A549 (cell line): ENCODE measurements around the gene AAGAB. TPM values are rescaled to one million over a fixed set of nuclear protein-coding genes. Genes with fewer than 3 reads are reported as not detected.
"Not testable (repeated sequence)": the region's sequence is repeated elsewhere in the genome, so short reads cannot be mapped to it uniquely, and the experiment has no call there.

Experiments used
- ATAC-seq, 2 experiments: fragments of 200-7000 bp in 1 of 2; fragments of >200 bp in 1 of 2; cut with Nextera tagmentation in 1 of 2; cut with Tn5 transposase in 1 of 2; 3 replicates each; pipeline versions ENCODE4 v1.8.0 to v1.9.1; 2018 to 2020; ENCODE audit warnings: mild to moderate bottlenecking in 1 of 2, moderate library complexity in 1 of 2
- CTCF ChIA-PET: fragments of 300-600 bp; sonication (Branson Sonifier 250); formaldehyde crosslinking; extraction: SDS; loops from one replicate; lab custom pipeline; 2021; ENCODE audit warnings: antibody characterized with exemption, inconsistent platforms; lab: Yijun Ruan, JAX
- POLR2A ChIA-PET: fragments of 350-600 bp; formaldehyde crosslinking; extraction: SDS; loops from one replicate; lab custom pipeline; 2021; ENCODE audit warnings: antibody characterized with exemption, inconsistent platforms; lab: Yijun Ruan, JAX
- DNase-seq, 2 experiments: peaks; one replicate each; pipeline versions ENCODE4 v3.0.0 to v3.0.0-alpha.2; 2011 to 2016; ENCODE audit warnings: low read depth in 1 of 2, low spot score in 1 of 2
- FAIRE-seq: peaks from 2 replicates; lab custom pipeline; 2011; peaks lifted over from hg19 to GRCh38; lab: Jason Lieb, UNC
- H3K27ac ChIP-seq, 2 experiments: fragments of >200 bp; sonication (Bioruptor Twin); formaldehyde crosslinking; 3 replicates each; pipeline ENCODE4 v1.5.1; 2016 to 2017
- H3K4me1 ChIP-seq: fragments of >200 bp; sonication (Bioruptor Twin); formaldehyde crosslinking; 3 replicates; pipeline ENCODE4 v1.6.1; 2016
- H3K4me2 ChIP-seq: fragments of >200 bp; sonication (Bioruptor Twin); formaldehyde crosslinking; 3 replicates; pipeline ENCODE4 v1.6.1; 2016
- H3K4me3 ChIP-seq: fragments of >200 bp; sonication (Bioruptor Twin); formaldehyde crosslinking; 3 replicates; pipeline ENCODE4 v1.5.1; 2016
- H3K9me3 ChIP-seq: fragments of >200 bp; sonication (Bioruptor Twin); formaldehyde crosslinking; 3 replicates; pipeline ENCODE4 v1.6.1; 2016
- BHLHE40 ChIP-seq: IDR thresholded peaks from 2 replicates; pipeline ENCODE4 v1.6.1; 2012; ENCODE audit warnings: low read depth, low read length, inconsistent platforms
- CEBPB ChIP-seq, 2 experiments: fragments of >200 bp in 1 of 2; sonication (Bioruptor Twin) in 1 of 2; formaldehyde crosslinking in 1 of 2; IDR thresholded peaks; 2 replicates each; pipeline ENCODE4 v1.6.1; 2012 to 2016
- CHD4 ChIP-seq: fragments of 200-600 bp; sonication (generic); IDR thresholded peaks from 2 replicates; pipeline ENCODE4 v1.6.1; 2016; ENCODE audit warnings: antibody characterized with exemption, mild to moderate bottlenecking, borderline replicate concordance
- CTCF ChIP-seq: fragments of >200 bp; sonication (Bioruptor Twin); formaldehyde crosslinking; IDR thresholded peaks from 3 replicates; pipeline ENCODE4 v1.5.1; 2016
- E2F6 ChIP-seq: IDR thresholded peaks from 2 replicates; pipeline ENCODE4 v1.6.1; 2012; ENCODE audit warnings: low read depth, borderline replicate concordance
- FOSB ChIP-seq: fragments of 250-450 bp; sonication (Bioruptor Pico); IDR thresholded peaks from 2 replicates; pipeline ENCODE4 v1.5.0; 2020; ENCODE audit warnings: mild to moderate bottlenecking, moderate library complexity
- GATA3 ChIP-seq: IDR thresholded peaks from 2 replicates; pipeline ENCODE4 v1.6.1; 2012; ENCODE audit warnings: borderline replicate concordance
- HEYL ChIP-seq: fragments of 250-450 bp; sonication (Bioruptor Pico); IDR thresholded peaks from 2 replicates; pipeline ENCODE4 v1.8.0; 2021; ENCODE audit warnings: mild to moderate bottlenecking, moderate library complexity
- HOXB13 ChIP-seq: fragments of 250-450 bp; sonication (Bioruptor Pico); IDR thresholded peaks from 2 replicates; pipeline ENCODE4 v1.5.0; 2020; ENCODE audit warnings: low read depth, mild to moderate bottlenecking, moderate library complexity
- HOXB5 ChIP-seq: fragments of 250-450 bp; sonication (Bioruptor Pico); IDR thresholded peaks from 2 replicates; pipeline ENCODE4 v1.5.0; 2020; ENCODE audit warnings: mild to moderate bottlenecking, moderate library complexity
- JUNB ChIP-seq: fragments of >200 bp; sonication (Bioruptor Twin); formaldehyde crosslinking; IDR thresholded peaks from 2 replicates; pipeline ENCODE4 v1.6.1; 2016
- MAFK ChIP-seq: fragments of 450-650 bp; IDR thresholded peaks from 2 replicates; pipeline ENCODE4 v1.6.1; 2014; ENCODE audit not compliant: partially characterized antibody
- NPAS2 ChIP-seq: fragments of 250-450 bp; sonication (Bioruptor Pico); IDR thresholded peaks from 2 replicates; pipeline ENCODE4 v1.8.0; 2022; ENCODE audit warnings: mild to moderate bottlenecking, moderate library complexity, borderline replicate concordance
- NR3C1 ChIP-seq: fragments of >200 bp; sonication (Bioruptor Twin); formaldehyde crosslinking; IDR thresholded peaks from 3 replicates; pipeline ENCODE4 v1.6.1; 2017
- PBX3 ChIP-seq: IDR thresholded peaks from 2 replicates; pipeline ENCODE4 v1.6.1; 2012
- RCOR1 ChIP-seq: fragments of 150-350 bp; IDR thresholded peaks from 2 replicates; pipeline ENCODE4 v1.6.1; 2014; ENCODE audit warnings: antibody characterized with exemption, low read length, low read depth
- RFX5 ChIP-seq: fragments of 450-650 bp; IDR thresholded peaks from 2 replicates; pipeline ENCODE4 v1.7.1; 2014; ENCODE audit warnings: antibody characterized with exemption, mild to moderate bottlenecking, moderate library complexity
- SREBF2 ChIP-seq: fragments of 450-650 bp; IDR thresholded peaks from 2 replicates; pipeline ENCODE4 v1.6.1; 2014; ENCODE audit warnings: mild to moderate bottlenecking, moderate library complexity
- TFCP2L1 ChIP-seq: fragments of 250-450 bp; sonication (Bioruptor Pico); IDR thresholded peaks from 2 replicates; pipeline ENCODE4 v1.5.0; 2021; ENCODE audit warnings: mild to moderate bottlenecking
- ZNF302 ChIP-seq: fragments of 250-450 bp; sonication (Bioruptor Pico); IDR thresholded peaks from 2 replicates; pipeline ENCODE4 v1.9.0; 2021; ENCODE audit warnings: inconsistent platforms, mild to moderate bottlenecking, moderate library complexity
- ZSCAN20 ChIP-seq: fragments of 250-450 bp; sonication (Bioruptor Pico); IDR thresholded peaks from 2 replicates; pipeline ENCODE4 v1.8.0; 2022; ENCODE audit warnings: mild to moderate bottlenecking, moderate library complexity
- WGBS: methylation state at CpG from one replicate; pipeline ENCODE4 v1.1.6; 2017; ENCODE audit errors: missing lambda C conversion rate; 5-methylcytosine and 5-hydroxymethylcytosine counted together
- polyA plus RNA-seq, 4 experiments: library from polyadenylated mRNA; depleted of rRNA in 3 of 4; stranded (reverse); fragments of >200 nt; fragmentation: RNase III in 1 of 4; extraction: RNeasy Plus Mini Kit Qiagen cat#74134 plus additional on column Dnase treatment in 1 of 4; gene quantifications; 2 replicates in 3 of 4; 3 replicates in 1 of 4; pipeline ENCODE4 v1.2.3, GENCODE V29; 2011 to 2017
- TF ChIP-seq, protein P1 (sequence below): fragments of 250-450 bp; sonication (Bioruptor Pico); IDR thresholded peaks from 2 replicates; pipeline ENCODE4 v1.5.0; 2021; ENCODE audit warnings: mild to moderate bottlenecking, moderate library complexity, borderline replicate concordance
- TF ChIP-seq, protein P2 (sequence below): fragments of >200 bp; sonication (Bioruptor Twin); formaldehyde crosslinking; IDR thresholded peaks from 2 replicates; pipeline ENCODE4 v1.6.1; 2016

Gene AAGAB
- polyA plus RNA-seq, 2 of the 4 experiments (the other 2 are of a cell fraction) = 68.9 to 107 TPM

- H3K4me3 ChIP-seq, H3K4me2 ChIP-seq, H3K27ac ChIP-seq, DNase-seq, POLR2A ChIA-PET, H3K9me3 ChIP-seq, FAIRE-seq, H3K4me1 ChIP-seq, ATAC-seq: not testable (repeated sequence)
- peak; percentile 97 for TF ChIP-seq MAFK
- CTCF ChIA-PET = interaction anchor here (0.8 kb wide), 1 partner anchor 44 kb away, joined by 3 read pairs; no protein-coding TSS in a partner anchor
- WGBS = 86% methylated on average over 5 of the region's 5 CpGs
These were observed 7.9 kb downstream of the AAGAB start for GRCh38 chr15:67246606-67247005.

DNA sequence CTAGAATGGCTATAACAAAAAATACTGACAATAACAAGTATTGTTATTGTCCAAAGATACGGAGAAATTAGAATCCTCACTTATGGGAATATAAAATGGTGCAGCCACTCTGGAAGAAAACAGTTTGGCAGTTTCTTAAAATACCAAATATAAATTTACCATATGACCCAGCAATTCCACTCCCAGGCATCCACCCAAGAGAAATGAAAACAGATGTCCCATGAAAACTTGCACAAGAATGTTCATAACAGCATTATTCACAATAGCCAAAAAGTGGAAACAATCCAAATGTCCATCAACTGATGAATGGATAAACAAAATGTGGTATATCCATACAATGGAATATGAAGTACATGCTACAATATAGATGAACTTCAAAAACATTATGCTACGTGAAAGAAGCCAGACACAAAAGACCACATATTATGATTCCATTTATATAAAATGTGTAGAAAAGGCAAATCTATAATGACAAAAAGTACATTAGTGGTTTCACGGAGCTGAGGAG lies 9.4 kb downstream of the AAGAB start:
- no peak overlapping the region for H3K4me2 ChIP-seq
- H3K27ac ChIP-seq = no peak overlapping the region
- TF ChIP-seq ZNF302 (CRISPR knock-in tag) (no peak), TFCP2L1 (no peak), HOXB13 (CRISPR knock-in tag) (no peak), FOSB (CRISPR knock-in tag) (no peak), HOXB5 (CRISPR knock-in tag) (no peak), GATA3 (no peak)
- DNase-seq (no peak), FAIRE-seq (peak; percentile 13), ATAC-seq (no peak)
- peaks cover 20% of the 10 kb centered on the region for H3K4me1 ChIP-seq
- no peak overlapping the region for H3K4me3 ChIP-seq
- WGBS = 98% methylated on average over 3 of the region's 3 CpGs
- ChIA-PET POLR2A (no interaction called here), CTCF (interaction anchor here (1.3 to 1.6 kb wide), 2 partner anchors 24 to 59 kb away, joined by 3 read pairs; no protein-coding TSS in a partner anchor)
- H3K9me3 ChIP-seq = 0 out of 3 replicates have a peak, but pooled peaks cover 5% of the 10 kb centered on the region

GRCh38 chr15:67242708-67243111 lies 11.8 kb downstream of the AAGAB start:
- H3K4me2 ChIP-seq = no peak overlapping the region
- ChIA-PET POLR2A (no interaction called here), CTCF (interaction anchor here (1.7 kb wide), 1 partner anchor 61 kb away, joined by 11 read pairs; no protein-coding TSS in a partner anchor)
- 0 out of 3 replicates have a peak, but pooled peaks cover 5% of the 10 kb centered on the region for H3K9me3 ChIP-seq
- H3K4me1 ChIP-seq = peaks cover 41% of the 10 kb centered on the region
- TF ChIP-seq RFX5 = no peak
- TF ChIP-seq CTCF = no peak
- no peak for TF ChIP-seq ZNF302 (CRISPR knock-in tag)
- no peak for TF ChIP-seq RCOR1
- no peak for TF ChIP-seq NR3C1
- no peak for TF ChIP-seq NPAS2 (CRISPR knock-in tag)
- no peak for TF ChIP-seq CEBPB (IDR thresholded peaks at IDR 0.05)
- no peak for TF ChIP-seq SREBF2
- TF ChIP-seq HEYL = no peak
- TF ChIP-seq, protein P1, sequence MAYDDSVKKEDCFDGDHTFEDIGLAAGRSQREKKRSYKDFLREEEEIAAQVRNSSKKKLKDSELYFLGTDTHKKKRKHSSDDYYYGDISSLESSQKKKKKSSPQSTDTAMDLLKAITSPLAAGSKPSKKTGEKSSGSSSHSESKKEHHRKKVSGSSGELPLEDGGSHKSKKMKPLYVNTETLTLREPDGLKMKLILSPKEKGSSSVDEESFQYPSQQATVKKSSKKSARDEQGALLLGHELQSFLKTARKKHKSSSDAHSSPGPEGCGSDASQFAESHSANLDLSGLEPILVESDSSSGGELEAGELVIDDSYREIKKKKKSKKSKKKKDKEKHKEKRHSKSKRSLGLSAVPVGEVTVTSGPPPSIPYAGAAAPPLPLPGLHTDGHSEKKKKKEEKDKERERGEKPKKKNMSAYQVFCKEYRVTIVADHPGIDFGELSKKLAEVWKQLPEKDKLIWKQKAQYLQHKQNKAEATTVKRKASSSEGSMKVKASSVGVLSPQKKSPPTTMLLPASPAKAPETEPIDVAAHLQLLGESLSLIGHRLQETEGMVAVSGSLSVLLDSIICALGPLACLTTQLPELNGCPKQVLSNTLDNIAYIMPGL (CRISPR knock-in tag) = no peak
- no peak for TF ChIP-seq CHD4
- no peak for TF ChIP-seq E2F6
- TF ChIP-seq, protein P2, sequence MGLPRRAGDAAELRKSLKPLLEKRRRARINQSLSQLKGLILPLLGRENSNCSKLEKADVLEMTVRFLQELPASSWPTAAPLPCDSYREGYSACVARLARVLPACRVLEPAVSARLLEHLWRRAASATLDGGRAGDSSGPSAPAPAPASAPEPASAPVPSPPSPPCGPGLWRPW = no peak
- no peak for TF ChIP-seq JUNB
- no peak for TF ChIP-seq ZSCAN20 (CRISPR knock-in tag)
- no peak for TF ChIP-seq PBX3
- no peak for TF ChIP-seq BHLHE40
- no peak overlapping the region for H3K4me3 ChIP-seq
- FAIRE-seq = peak; percentile 56
- no peak for DNase-seq
- 78% methylated on average over 3 of the region's 3 CpGs for WGBS
- ATAC-seq = peak in 1 of 2 experiments; percentile 39; a peak in 2 of 6 replicates
- H3K27ac ChIP-seq = no peak overlapping the region
